HepG2 (cell line): ENCODE data around the gene LRRC17. TPM values are rescaled to one million over a fixed set of nuclear protein-coding genes. Genes with fewer than 3 reads are reported as not detected.
"Not testable (repeated sequence)": the region's sequence is repeated elsewhere in the genome, so short reads cannot be mapped to it uniquely, and the experiment has no call there.

Experiments
- ATAC-seq: fragments of 200-7000 bp; cut with Tn5 transposase; 3 replicates; pipeline ENCODE4 v1.9.1; 2020; ENCODE audit warnings: mild to moderate bottlenecking, moderate library complexity
- BruUV-seq: library from RNA; stranded (reverse); fragments of 400-500 nt; replicated peaks from 2 replicates; lab custom pipeline; 2021; lab: Mats Ljungman, UMichigan
- CTCF ChIA-PET: fragments of 300-600 bp; formaldehyde crosslinking; extraction: SDS; loops from one replicate; lab custom pipeline; 2021; ENCODE audit warnings: low total read pairs, inconsistent platforms, low intra/inter-chr PET ratio; lab: Yijun Ruan, JAX
- POLR2A ChIA-PET: fragments of 350-600 bp; sonication (Branson Sonifier 250); formaldehyde crosslinking; loops from one replicate; lab custom pipeline; 2020; ENCODE audit warnings: antibody characterized with exemption, inconsistent platforms; lab: Yijun Ruan, JAX
- DNase-seq: peaks from one replicate; pipeline ENCODE4 v3.0.0-alpha.2; 2015; ENCODE audit warnings: low spot score
- FAIRE-seq: peaks from 3 replicates; lab custom pipeline; 2011; peaks lifted over from hg19 to GRCh38; lab: Jason Lieb, UNC
- H2AFZ ChIP-seq: one replicate; pipeline ENCODE4 v1.6.1; 2011; ENCODE audit warnings: low read length, inconsistent platforms
- H3K27ac ChIP-seq: fragments of 300-600 bp; 3 replicates; pipeline ENCODE4 v1.8.0; 2011; ENCODE audit warnings: mixed run types, mild to moderate bottlenecking, mixed read lengths, low read length, inconsistent platforms; ENCODE audit not compliant: insufficient read depth; ENCODE audit errors: extremely low read length
- H3K27me3 ChIP-seq, 2 experiments: fragments of 200-600 bp in 1 of 2; 2 replicates in 1 of 2; 3 replicates in 1 of 2; pipeline versions ENCODE4 v1.6.0 to v1.8.0; 2011; ENCODE audit warnings: low read length in 2 of 2, mild to moderate bottlenecking in 2 of 2, moderate library complexity in 2 of 2, inconsistent platforms in 1 of 2; ENCODE audit not compliant: insufficient read depth in 2 of 2, control insufficient read depth in 1 of 2
- H3K36me3 ChIP-seq, 2 experiments: fragments of 200-600 bp in 1 of 2; replicated peaks in 1 of 2; 2 replicates in 1 of 2; 3 replicates in 1 of 2; pipeline versions ENCODE4 v1.5.1 to v1.8.0; 2011; ENCODE audit warnings: low read length in 2 of 2, inconsistent platforms in 1 of 2; ENCODE audit not compliant: insufficient read depth in 2 of 2, control insufficient read depth in 1 of 2
- H3K4me1 ChIP-seq: 2 replicates; pipeline ENCODE4 v1.5.1; 2012; ENCODE audit warnings: low read length, inconsistent platforms; ENCODE audit not compliant: insufficient read depth
- H3K4me2 ChIP-seq: 2 replicates; pipeline ENCODE4 v1.6.0; 2011; ENCODE audit warnings: low read depth, low read length, inconsistent platforms
- H3K4me3 ChIP-seq, 3 experiments: fragments of 200-600 bp in 1 of 3; sonication (generic), shearing (Covaris generic) in 1 of 3; replicated peaks in 1 of 3; 2 replicates each; pipeline ENCODE4 v1.5.1; 2011 to 2016; ENCODE audit warnings: low read length in 3 of 3, inconsistent platforms in 2 of 3, low read depth in 2 of 3, mild to moderate bottlenecking in 2 of 3, control low read depth in 1 of 3, mixed read lengths in 1 of 3; ENCODE audit not compliant: insufficient read depth in 1 of 3
- H3K79me2 ChIP-seq: one replicate; pipeline ENCODE4 v1.6.1; 2011; ENCODE audit warnings: low read length, inconsistent platforms; ENCODE audit not compliant: insufficient read depth
- H3K9ac ChIP-seq: 2 replicates; pipeline ENCODE4 v1.6.0; 2011; ENCODE audit warnings: mild to moderate bottlenecking, low read depth, low read length, inconsistent platforms; ENCODE audit not compliant: insufficient read depth
- H3K9me3 ChIP-seq: 2 replicates; pipeline ENCODE4 v1.5.1; 2012; ENCODE audit warnings: mild to moderate bottlenecking, low read length
- H4K20me1 ChIP-seq: 2 replicates; pipeline ENCODE4 v1.6.0; 2011; ENCODE audit warnings: inconsistent platforms, mild to moderate bottlenecking, low read length, moderate library complexity; ENCODE audit not compliant: insufficient read depth
- ATF7 ChIP-seq, 2 experiments: fragments of 450-650 bp in 1 of 2; sonication (generic) in 1 of 2; formaldehyde crosslinking in 1 of 2; IDR thresholded peaks; 2 replicates each; pipeline versions ENCODE4 v1.4.0 to v1.6.1; 2016 to 2020; ENCODE audit warnings: antibody characterized with exemption in 1 of 2, mild to moderate bottlenecking in 1 of 2, missing genetic modification reagents in 1 of 2
- DMAP1 ChIP-seq: IDR thresholded peaks from 2 replicates; pipeline ENCODE4 v1.6.1; 2016
- FOXK1 ChIP-seq: sonication (generic); formaldehyde crosslinking; IDR thresholded peaks from 2 replicates; pipeline ENCODE4 v1.4.0; 2020; ENCODE audit warnings: low read depth, missing genetic modification reagents, borderline replicate concordance
- NFKBIZ ChIP-seq: IDR thresholded peaks from 2 replicates; pipeline ENCODE4 v1.6.1; 2018; ENCODE audit warnings: missing genetic modification reagents, missing compliant biosample characterization
- SUZ12 ChIP-seq: fragments of 150-350 bp; IDR thresholded peaks from 2 replicates; pipeline ENCODE4 v1.6.1; 2014; ENCODE audit warnings: low read depth, low read length
- ZSCAN21 ChIP-seq: sonication (generic); formaldehyde crosslinking; IDR thresholded peaks from 2 replicates; pipeline ENCODE4 v1.8.0; 2022; ENCODE audit warnings: mild to moderate bottlenecking, missing genetic modification reagents, moderate library complexity, borderline replicate concordance
- WGBS: methylation state at CpG from one replicate; pipeline ENCODE4 v1.1.6; 2017; ENCODE audit warnings: low lambda C conversion rate; 5-methylcytosine and 5-hydroxymethylcytosine counted together
- in situ Hi-C: cut with HindIII; loops from 2 replicates; pipeline ENCODE4 v1.10.0; 2017; ENCODE audit warnings: low pct_unique_long_range_greater_than_20kb; ENCODE audit not compliant: extremely low pct_ligation_motif_present
- intact Hi-C: fragments of 100-400 bp; cut with micrococcal nuclease; formaldehyde crosslinking; loops from one replicate; pipeline ENCODE4 v1.10.0; 2022; ENCODE audit not compliant: unreplicated experiment
- polyA plus RNA-seq, 8 experiments: library from polyadenylated mRNA; depleted of rRNA in 3 of 8; stranded (reverse) in 7 of 8; unstranded in 1 of 8; fragments of >200 nt; fragmentation: Illumina TruSeq in 4 of 8; extraction: Trizol in 4 of 8; gene quantifications; 2 replicates each; pipeline versions ENCODE4 v1.2.1 to v1.2.3, GENCODE V29; 2011 to 2016; ENCODE audit warnings: low read depth in 4 of 8, missing spikeins in 1 of 8, mixed read lengths in 1 of 8; ENCODE audit not compliant: insufficient read depth in 1 of 8
- total RNA-seq, 5 experiments: library from RNA; depleted of rRNA; stranded (reverse); fragments of >200 nt; fragmentation: Illumina TruSeq; extraction: Trizol; gene quantifications; 2 replicates each; pipeline ENCODE4 v1.2.3, GENCODE V29; 2016; ENCODE audit warnings: low read depth in 1 of 5
- TF ChIP-seq, protein P1 (sequence below): sonication (generic); formaldehyde crosslinking; IDR thresholded peaks from 2 replicates; pipeline ENCODE4 v1.8.1; 2023; ENCODE audit warnings: missing genetic modification reagents, inconsistent platforms, borderline replicate concordance

LRRC17 gene
- total and polyA plus RNA-seq, 2 of the 13 experiments (the other 11 are each of a cell fraction or from before 2014, with no cell fraction given) = 0.20 to 0.66 TPM

DNA sequence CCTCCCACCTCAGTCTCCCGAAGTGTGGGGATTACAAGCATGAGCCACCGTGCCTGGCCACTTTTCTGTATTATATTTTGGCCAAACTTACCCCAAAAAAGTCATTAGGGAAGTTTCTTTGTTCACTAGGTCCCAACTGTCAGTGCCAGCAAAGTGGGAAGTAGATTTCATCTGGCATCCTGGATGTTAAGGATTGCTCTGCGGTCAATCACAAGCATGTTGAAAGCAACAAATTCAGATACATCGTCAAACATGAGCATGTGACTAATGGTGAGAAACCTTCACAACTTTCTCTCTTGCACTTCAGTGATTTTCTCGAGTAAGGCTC is 14.3 kb upstream of the LRRC17 start (continued):
- TF ChIP-seq NFKBIZ (CRISPR knock-in tag) (no peak), FOXK1 (CRISPR knock-in tag) (no peak), DMAP1 (CRISPR knock-in tag) (no peak), SUZ12 (no peak), ZSCAN21 (CRISPR knock-in tag) (no peak)
- TF ChIP-seq, protein P1, sequence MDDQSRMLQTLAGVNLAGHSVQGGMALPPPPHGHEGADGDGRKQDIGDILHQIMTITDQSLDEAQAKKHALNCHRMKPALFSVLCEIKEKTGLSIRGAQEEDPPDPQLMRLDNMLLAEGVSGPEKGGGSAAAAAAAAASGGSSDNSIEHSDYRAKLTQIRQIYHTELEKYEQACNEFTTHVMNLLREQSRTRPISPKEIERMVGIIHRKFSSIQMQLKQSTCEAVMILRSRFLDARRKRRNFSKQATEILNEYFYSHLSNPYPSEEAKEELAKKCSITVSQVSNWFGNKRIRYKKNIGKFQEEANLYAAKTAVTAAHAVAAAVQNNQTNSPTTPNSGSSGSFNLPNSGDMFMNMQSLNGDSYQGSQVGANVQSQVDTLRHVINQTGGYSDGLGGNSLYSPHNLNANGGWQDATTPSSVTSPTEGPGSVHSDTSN (CRISPR knock-in tag) = no peak

DNA sequence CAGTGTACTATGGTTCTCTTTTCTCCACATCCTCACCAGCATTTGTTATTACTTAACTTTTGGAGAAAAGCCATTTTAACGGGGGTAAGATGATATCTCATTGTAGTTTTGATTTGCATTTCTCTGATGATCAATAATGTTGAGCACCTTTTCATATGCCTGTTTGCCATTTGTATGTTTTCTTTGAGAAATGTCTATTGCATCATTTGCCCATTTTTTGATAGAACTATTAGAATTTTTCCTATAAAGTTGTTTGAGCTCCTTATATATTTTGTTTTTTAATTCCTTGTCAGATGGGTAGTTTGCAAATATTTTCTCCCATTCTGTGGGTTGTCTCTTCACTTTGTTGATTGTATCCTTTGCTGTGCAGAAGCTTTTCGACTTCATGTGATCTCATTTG is 10.7 kb upstream of the LRRC17 start:
- WGBS = 1% methylated on average over 2 of the region's 2 CpGs
- FAIRE-seq; H4K20me1 ChIP-seq; BruUV-seq; ATAC-seq; H3K79me2 ChIP-seq; H3K9me3 ChIP-seq; DNase-seq; CTCF ChIA-PET; H3K4me3 ChIP-seq; H3K27ac ChIP-seq; H3K36me3 ChIP-seq; in situ Hi-C loops; H2AFZ ChIP-seq; H3K4me2 ChIP-seq; H3K9ac ChIP-seq; H3K27me3 ChIP-seq; intact Hi-C loops; H3K4me1 ChIP-seq; TF ChIP-seq ATF7 (CRISPR knock-in tag; IDR thresholded peaks at IDR 0.05): not testable (repeated sequence)
- peak; percentile 49; the same call in 1 of the 2 replicates for TF ChIP-seq ATF7 (IDR thresholded peaks at IDR 0.05)
- POLR2A ChIA-PET = interaction anchor here (1.3 kb wide), 1 partner anchor 29 kb away, joined by 3 read pairs; no protein-coding TSS in a partner anchor

DNA sequence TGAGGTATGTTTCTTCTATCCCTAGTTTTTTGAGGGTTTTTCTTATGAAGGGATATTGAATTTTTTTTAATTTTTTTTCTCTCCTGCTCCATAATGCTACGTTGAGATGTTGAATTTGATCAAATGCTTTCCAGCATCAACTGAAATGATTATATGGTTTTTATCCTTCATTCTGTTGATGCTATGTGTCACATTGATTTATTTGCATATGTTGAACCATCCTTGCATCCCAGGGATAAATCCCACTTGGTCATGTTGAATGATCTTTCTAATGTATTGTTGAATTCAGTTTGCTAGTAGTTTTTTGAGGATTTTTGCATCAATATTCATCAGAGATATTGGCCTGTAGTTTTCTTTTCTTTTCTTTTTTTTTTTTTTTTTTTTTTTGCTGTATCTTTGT is 9.2 kb upstream of the LRRC17 start:
- intact Hi-C loops, H3K4me2 ChIP-seq, H3K9ac ChIP-seq, H3K27ac ChIP-seq, FAIRE-seq, H3K4me3 ChIP-seq, BruUV-seq, H3K27me3 ChIP-seq, ATAC-seq, H4K20me1 ChIP-seq, H3K79me2 ChIP-seq, POLR2A ChIA-PET, CTCF ChIA-PET, in situ Hi-C loops, DNase-seq, H3K9me3 ChIP-seq, H3K4me1 ChIP-seq, H2AFZ ChIP-seq, H3K36me3 ChIP-seq: not testable (repeated sequence)
- 21% methylated on average over 1 of the region's 1 CpG for WGBS
